HL-60 (cell line): ENCODE results near the gene SSNA1.

Experiments used
- DNase-seq, 2 experiments: peaks; one replicate each; pipeline ENCODE4 v3.0.0-alpha.2; 2010 to 2020; ENCODE audit warnings: low read depth in 1 of 2, low spot score in 1 of 2
- H3K27ac ChIP-seq: fragments of 250-450 bp; sonication (Bioruptor Pico); replicated peaks from 2 replicates; pipeline ENCODE4 v1.5.1; 2020; ENCODE audit warnings: mild to moderate bottlenecking, moderate library complexity
- H3K27me3 ChIP-seq: fragments of 250-450 bp; sonication (Bioruptor Pico); 2 replicates; pipeline ENCODE4 v1.5.1; 2021; ENCODE audit warnings: mild to moderate bottlenecking, moderate library complexity; ENCODE audit not compliant: insufficient read depth, poor library complexity, severe bottlenecking
- H3K4me3 ChIP-seq: replicated peaks from 2 replicates; pipeline ENCODE4 v1.5.1; 2011; ENCODE audit warnings: mild to moderate bottlenecking, control low read depth, low read length; ENCODE audit not compliant: insufficient read depth
- CTCF ChIP-seq: IDR thresholded peaks from one replicate; pipeline ENCODE4 v1.5.1; 2011; ENCODE audit warnings: low read length, control low read depth, inconsistent platforms; ENCODE audit not compliant: insufficient read depth
- GABPA ChIP-seq: IDR thresholded peaks from 2 replicates; pipeline ENCODE4 v1.6.1; 2012; ENCODE audit warnings: low read depth
- POLR2AphosphoS5 ChIP-seq: IDR thresholded peaks from 2 replicates; pipeline ENCODE4 v1.6.1; 2012; ENCODE audit warnings: low read depth
- REST ChIP-seq: IDR thresholded peaks from 2 replicates; pipeline ENCODE4 v1.6.1; 2012; ENCODE audit warnings: low read depth; ENCODE audit not compliant: insufficient replicate concordance
- SPI1 ChIP-seq: IDR thresholded peaks from 2 replicates; pipeline ENCODE4 v1.6.1; 2012; ENCODE audit warnings: low read depth, mild to moderate bottlenecking, borderline replicate concordance

Gene SSNA1

GRCh38 chr9:137164370-137165249, 23.9 kb upstream of the SSNA1 start:
- DNase-seq, result no peak
- Histone ChIP-seq H3K27ac (no peak overlapping the region), H3K4me3 (no peak overlapping the region), H3K27me3 (peaks cover 54% of the 10 kb centered on the region)
- TF ChIP-seq SPI1 (no peak), GABPA (no peak), REST (no peak), CTCF (no peak), POLR2AphosphoS5 (no peak)

- H3K27me3 ChIP-seq, result peaks cover 46% of the 10 kb centered on the region
- H3K27ac ChIP-seq, result no peak overlapping the region
- no peak for DNase-seq
- H3K4me3 ChIP-seq, result no peak overlapping the region
- TF ChIP-seq POLR2AphosphoS5 (no peak), REST (no peak), GABPA (no peak), CTCF (no peak), SPI1 (no peak)
These were observed 23.1 kb upstream of the SSNA1 start for GRCh38 chr9:137165250-137165836.

- peaks cover 41% of the 10 kb centered on the region for H3K27me3 ChIP-seq
- no peak for DNase-seq
- TF ChIP-seq POLR2AphosphoS5, result no peak
- no peak for TF ChIP-seq SPI1
- no peak for TF ChIP-seq GABPA
- no peak for TF ChIP-seq REST
- no peak for TF ChIP-seq CTCF
- no peak overlapping the region for H3K27ac ChIP-seq
- H3K4me3 ChIP-seq, result no peak overlapping the region
These were observed 21.9 kb upstream of the SSNA1 start for GRCh38 chr9:137166380-137167229.
